H9 (cell line): ENCODE measurements around the gene SELENOS. TPM values are rescaled to one million over a fixed set of nuclear protein-coding genes. Genes with fewer than 3 reads are reported as not detected.
A peak's percentile ranks its signal among the peaks of the same experiment; 100 is the strongest.

ENCODE experiments used
- DNase-seq: peaks from one replicate; pipeline ENCODE4 v3.0.0-alpha.2; 2017
- H2AFZ ChIP-seq: one replicate; pipeline ENCODE4 v1.6.1; 2013; ENCODE audit warnings: mild to moderate bottlenecking, low read length, control low read depth, moderate library complexity
- H2AK5ac ChIP-seq: 2 replicates; pipeline ENCODE4 v1.6.1; 2013; ENCODE audit warnings: low read length, control low read depth, mixed read lengths; ENCODE audit not compliant: insufficient read length
- H2BK120ac ChIP-seq: one replicate; pipeline ENCODE4 v1.6.1; 2013; ENCODE audit warnings: low read depth, mild to moderate bottlenecking, low read length, control low read depth, inconsistent platforms; ENCODE audit not compliant: poor library complexity, severe bottlenecking
- H2BK12ac ChIP-seq: 2 replicates; pipeline ENCODE4 v1.6.1; 2013; ENCODE audit warnings: low read length, control low read depth, mixed read lengths, low read depth; ENCODE audit not compliant: insufficient read length
- H2BK15ac ChIP-seq: 2 replicates; pipeline ENCODE4 v1.6.1; 2013; ENCODE audit warnings: low read depth, low read length, control low read depth
- H2BK20ac ChIP-seq: one replicate; pipeline ENCODE4 v1.6.1; 2013; ENCODE audit warnings: low read depth, mild to moderate bottlenecking, low read length, control low read depth, inconsistent platforms; ENCODE audit not compliant: poor library complexity, severe bottlenecking
- H2BK5ac ChIP-seq: 2 replicates; pipeline ENCODE4 v1.6.1; 2013; ENCODE audit warnings: low read length, control low read depth, mixed read lengths; ENCODE audit not compliant: insufficient read length
- H3K14ac ChIP-seq: 2 replicates; pipeline ENCODE4 v1.6.1; 2013; ENCODE audit warnings: low read length, control low read depth; ENCODE audit not compliant: insufficient read depth
- H3K18ac ChIP-seq: 2 replicates; pipeline ENCODE4 v1.6.1; 2013; ENCODE audit warnings: low read depth, mild to moderate bottlenecking, mixed read lengths, low read length, control low read depth; ENCODE audit not compliant: insufficient read length
- H3K23ac ChIP-seq: 2 replicates; pipeline ENCODE4 v1.6.1; 2013; ENCODE audit warnings: low read length, control low read depth, mixed read lengths, low read depth; ENCODE audit not compliant: insufficient read length
- H3K23me2 ChIP-seq: 2 replicates; pipeline ENCODE4 v1.6.1; 2013; ENCODE audit warnings: low read depth, mild to moderate bottlenecking, mixed read lengths, low read length, control low read depth; ENCODE audit not compliant: insufficient read length, poor library complexity, severe bottlenecking
- H3K27ac ChIP-seq: 2 replicates; pipeline ENCODE4 v1.5.1; 2013; ENCODE audit warnings: low read length, control low read depth, mixed read lengths, low read depth; ENCODE audit not compliant: insufficient read length
- H3K27me3 ChIP-seq: 2 replicates; pipeline ENCODE4 v1.6.1; 2013; ENCODE audit warnings: low read length, control low read depth, inconsistent platforms; ENCODE audit not compliant: insufficient read depth
- H3K4ac ChIP-seq: 2 replicates; pipeline ENCODE4 v1.6.1; 2013; ENCODE audit warnings: low read depth, mild to moderate bottlenecking, control low read depth, inconsistent platforms, low read length, moderate library complexity
- H3K4me1 ChIP-seq: 2 replicates; pipeline ENCODE4 v1.6.1; 2013; ENCODE audit warnings: low read length, control low read depth, inconsistent platforms; ENCODE audit not compliant: insufficient read depth
- H3K4me2 ChIP-seq: 2 replicates; pipeline ENCODE4 v1.6.1; 2013; ENCODE audit warnings: low read length, control low read depth, mixed read lengths; ENCODE audit not compliant: insufficient read length, insufficient read depth
- H3K56ac ChIP-seq: 2 replicates; pipeline ENCODE4 v1.6.1; 2013; ENCODE audit warnings: low read depth, mild to moderate bottlenecking, mixed read lengths, low read length, control low read depth; ENCODE audit not compliant: insufficient read length
- H3K79me1 ChIP-seq: 2 replicates; pipeline ENCODE4 v1.6.1; 2013; ENCODE audit warnings: low read depth, mild to moderate bottlenecking, moderate library complexity, low read length, control low read depth, inconsistent platforms; ENCODE audit not compliant: insufficient read depth, poor library complexity, severe bottlenecking
- H3K79me2 ChIP-seq: 2 replicates; pipeline ENCODE4 v1.6.1; 2013; ENCODE audit warnings: low read length, control low read depth, inconsistent platforms; ENCODE audit not compliant: insufficient read depth
- H3K9ac ChIP-seq: 2 replicates; pipeline ENCODE4 v1.6.1; 2013; ENCODE audit warnings: low read length, control low read depth, mixed read lengths; ENCODE audit not compliant: insufficient read length; ENCODE audit errors: extremely low read depth
- H3K9me3 ChIP-seq: one replicate; pipeline ENCODE4 v1.6.1; 2013; ENCODE audit warnings: low read depth, low read length, inconsistent platforms; ENCODE audit not compliant: control insufficient read depth
- H3T11ph ChIP-seq: one replicate; pipeline ENCODE4 v1.6.1; 2013; ENCODE audit warnings: mild to moderate bottlenecking, low read length, control low read depth, inconsistent platforms
- H4K20me1 ChIP-seq: one replicate; pipeline ENCODE4 v1.6.1; 2013; ENCODE audit not compliant: control insufficient read depth, insufficient read length, insufficient read depth
- H4K5ac ChIP-seq: 2 replicates; pipeline ENCODE4 v1.6.1; 2013; ENCODE audit warnings: low read depth, mild to moderate bottlenecking, mixed read lengths, low read length, control low read depth; ENCODE audit not compliant: insufficient read length
- H4K8ac ChIP-seq: replicated peaks from 2 replicates; pipeline ENCODE4 v1.6.1; 2013; ENCODE audit warnings: low read length, control low read depth, mixed read lengths, low read depth; ENCODE audit not compliant: insufficient read length
- H4K91ac ChIP-seq: 2 replicates; pipeline ENCODE4 v1.6.1; 2013; ENCODE audit warnings: low read depth, mild to moderate bottlenecking, moderate library complexity, mixed read lengths, low read length, control low read depth; ENCODE audit not compliant: insufficient read length
- H3K27ac Mint-ChIP-seq, 3 experiments: 2 replicates in 2 of 3; 3 replicates in 1 of 3; pipeline ENCODE4 v1.8.0; 2020 to 2021; ENCODE audit warnings: mixed read lengths in 3 of 3, mild to moderate bottlenecking in 1 of 3, moderate library complexity in 1 of 3
- H3K27me3 Mint-ChIP-seq: 2 replicates; pipeline ENCODE4 v1.8.0; 2021; ENCODE audit warnings: low read depth, mild to moderate bottlenecking, moderate library complexity, mixed read lengths
- H3K36me3 Mint-ChIP-seq, 3 experiments: 2 replicates in 2 of 3; 3 replicates in 1 of 3; pipeline ENCODE4 v1.8.0; 2020 to 2021; ENCODE audit warnings: low read depth in 3 of 3, mixed read lengths in 3 of 3; ENCODE audit not compliant: insufficient read depth in 1 of 3
- H3K4me1 Mint-ChIP-seq, 2 experiments: 2 replicates each; pipeline ENCODE4 v1.8.0; 2020; ENCODE audit warnings: mixed read lengths in 2 of 2
- H3K4me3 Mint-ChIP-seq, 2 experiments: 2 replicates in 1 of 2; 3 replicates in 1 of 2; pipeline ENCODE4 v1.8.0; 2020 to 2021; ENCODE audit warnings: mild to moderate bottlenecking in 2 of 2, mixed read lengths in 2 of 2, moderate library complexity in 1 of 2
- H3K9me3 Mint-ChIP-seq, 2 experiments: 2 replicates in 1 of 2; 3 replicates in 1 of 2; pipeline ENCODE4 v1.8.0; 2020; ENCODE audit warnings: mild to moderate bottlenecking in 2 of 2, mixed read lengths in 2 of 2, moderate library complexity in 1 of 2
- CTCF ChIP-seq: fragments of 200-600 bp; sonication (generic); conservative IDR thresholded peaks from 3 replicates; pipeline ENCODE4 v1.8.0; 2021; ENCODE audit warnings: antibody characterized with exemption, mild to moderate bottlenecking
- WGBS: extraction: QIAGEN DNeasy Blood & Tissue Kit; methylation state at CpG from one replicate; pipeline ENCODE4 v1.1.7; 2013; ENCODE audit warnings: missing lambda C conversion rate, low lambda C conversion rate, mixed read lengths; ENCODE audit not compliant: insufficient read length; ENCODE audit errors: extremely low coverage; 5-methylcytosine and 5-hydroxymethylcytosine counted together
- total RNA-seq: library from RNA; stranded (reverse); gene quantifications from 2 replicates; pipeline ENCODE4 v1.2.1, GENCODE V29; 2021

Gene SELENOS
- total RNA-seq, 1 experiment from 2014 or later, result 57.7 TPM

DNA sequence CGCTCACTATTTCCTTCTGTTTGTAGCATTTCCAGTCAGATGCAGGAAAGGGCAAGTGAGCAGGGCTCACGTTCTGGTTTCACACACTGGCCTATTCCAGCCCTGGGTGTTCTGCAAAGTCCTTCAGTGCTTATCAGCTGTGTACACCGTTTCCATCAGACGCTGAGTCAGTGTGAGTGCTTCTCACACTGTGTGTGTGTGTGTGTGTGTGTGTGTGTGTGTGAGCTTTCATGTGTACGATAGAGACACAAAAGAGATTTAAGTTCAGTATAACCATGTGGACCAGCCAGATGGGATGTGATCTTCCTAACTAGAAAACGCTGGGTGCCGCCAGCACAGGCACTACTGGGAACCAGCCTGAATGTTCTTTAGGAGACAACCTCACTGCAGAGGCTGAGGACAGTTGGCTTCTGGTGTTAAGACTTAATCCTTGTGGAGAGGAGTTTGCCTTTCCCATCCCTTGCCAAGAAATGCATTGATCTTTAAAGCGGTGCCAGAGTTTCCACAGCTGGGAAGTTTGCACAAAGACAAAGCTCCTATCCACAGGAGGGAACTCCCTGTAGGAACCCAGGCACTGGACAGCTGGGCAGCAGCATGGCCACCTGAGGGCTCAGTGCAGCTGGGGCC is 21.6 kb downstream of the SELENOS start:
- H3K23ac ChIP-seq, result no peak overlapping the region
- peaks cover 7% of the 10 kb centered on the region; the same call in 1 of the 2 replicates for H3K4me1 ChIP-seq
- H2AFZ ChIP-seq, result no peak overlapping the region
- H3T11ph ChIP-seq, result no peak overlapping the region
- H2BK12ac ChIP-seq, result no peak overlapping the region
- no peak overlapping the region for H2BK15ac ChIP-seq
- Mint-ChIP-seq H3K9me3 (no peaks in the 10 kb centered on the region), H3K36me3 (peaks cover 0 to under 1% (median 0%) of the 10 kb centered on the region in 3 experiments; a peak in 1 of 7 replicates), H3K4me3 (no peak overlapping the region), H3K27ac (peak overlapping the region in 1 of 3 experiments; percentile 7; a peak in 1 of 7 replicates), H3K4me1 (peaks cover 34 to 45% of the 10 kb centered on the region in 2 experiments), H3K27me3 (peaks cover 2% of the 10 kb centered on the region)
- H3K9me3 ChIP-seq, result no peaks in the 10 kb centered on the region
- no peak overlapping the region for H3K14ac ChIP-seq
- H4K8ac ChIP-seq, result no peak overlapping the region
- no peak overlapping the region for H3K27ac ChIP-seq
- H4K20me1 ChIP-seq, result no peaks in the 10 kb centered on the region
- no peak overlapping the region for H3K4ac ChIP-seq
- H2BK5ac ChIP-seq, result no peak overlapping the region
- H3K9ac ChIP-seq, result no peak overlapping the region
- peaks cover 8% of the 10 kb centered on the region for H3K23me2 ChIP-seq
- no peak overlapping the region for H2BK20ac ChIP-seq
- no peak for DNase-seq
- no peaks in the 10 kb centered on the region for H3K79me1 ChIP-seq
- no peak overlapping the region for H3K18ac ChIP-seq
- no peak overlapping the region for H2AK5ac ChIP-seq
- no CpG with 5 or more reads among the region's 8 CpGs for WGBS
- no peak overlapping the region for H2BK120ac ChIP-seq
- peaks cover 2% of the 10 kb centered on the region; the same call in 1 of the 2 replicates for H3K79me2 ChIP-seq
- no peak for TF ChIP-seq CTCF
- H3K27me3 ChIP-seq, result no peaks in the 10 kb centered on the region
- no peak overlapping the region for H3K56ac ChIP-seq
- no peak overlapping the region for H4K5ac ChIP-seq
- no peak overlapping the region for H3K4me2 ChIP-seq
- H4K91ac ChIP-seq, result no peak overlapping the region
